NCI-H510A (cell line): ENCODE results near the gene DAO.
"Not testable (repeated sequence)": the region's sequence is repeated elsewhere in the genome, so short reads cannot be mapped to it uniquely, and the experiment has no call there.

Experiments
- DNase-seq: peaks from one replicate; lab custom pipeline; 2025; lab: John Stamatoyannopoulos, UW

The DAO gene

DNA sequence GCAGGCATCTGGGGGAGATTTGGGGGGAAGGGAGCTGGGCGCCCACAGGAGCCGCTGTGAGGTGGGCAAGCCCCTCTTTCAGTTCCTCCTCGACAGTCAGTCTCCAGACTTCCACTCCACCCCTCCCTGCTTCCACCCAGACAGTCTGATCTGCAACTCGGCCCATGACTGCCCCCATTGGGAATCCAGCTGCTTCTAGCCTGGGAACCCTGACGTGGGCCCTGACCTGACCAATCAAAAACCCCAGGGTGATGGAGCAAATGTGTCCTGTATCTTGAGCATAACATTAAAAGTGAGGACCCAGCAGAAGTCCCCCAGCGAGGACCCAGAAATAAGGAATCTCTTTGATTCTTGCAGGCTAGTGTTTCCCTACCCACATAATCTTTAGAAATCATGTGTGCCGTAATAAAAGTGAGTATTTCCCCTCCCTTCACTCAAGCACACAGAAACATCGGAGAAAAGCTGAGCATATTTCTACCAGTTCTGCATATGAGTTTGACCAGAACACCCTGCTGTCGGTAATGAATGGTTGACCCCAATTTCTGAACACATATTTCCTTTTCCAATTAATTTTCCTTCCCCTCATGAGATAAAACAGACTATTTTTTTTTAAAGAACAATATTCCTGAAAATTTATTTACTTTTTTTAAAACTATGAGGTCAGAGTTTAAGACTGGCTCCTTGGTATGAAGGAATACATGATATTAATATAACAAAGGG, 28.9 kb upstream of the DAO start:
- no peak for DNase-seq

DNA sequence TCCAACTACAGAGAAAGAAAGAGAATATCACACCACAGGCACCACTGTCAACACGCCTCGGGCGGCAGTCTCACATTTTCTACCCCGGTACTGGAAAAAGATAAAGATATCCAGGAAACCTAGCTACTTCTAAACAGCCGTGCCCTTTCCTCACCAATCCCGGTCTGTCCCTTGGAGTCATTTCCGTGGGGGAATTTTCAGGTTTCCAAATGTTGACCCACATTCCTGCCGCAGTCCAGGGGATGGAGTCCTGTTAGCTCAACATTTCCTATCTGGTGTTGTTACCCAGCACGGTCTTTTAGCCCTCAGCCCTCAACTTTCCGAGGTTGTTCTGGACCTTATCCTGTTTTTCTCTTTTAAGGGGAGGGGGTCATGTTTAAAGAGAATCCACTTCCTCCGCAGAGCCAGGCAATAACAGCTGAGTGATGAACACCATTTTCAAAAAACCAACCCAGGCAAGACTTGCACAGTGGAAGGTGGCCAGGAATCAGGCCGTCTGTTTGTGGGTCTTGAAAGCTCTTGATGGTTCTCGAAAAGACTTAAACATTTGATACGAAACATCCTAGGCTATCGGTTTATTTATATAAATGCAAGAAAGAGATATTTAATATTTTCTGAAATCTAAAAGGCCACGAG, 27.1 kb upstream of the DAO start:
- no peak for DNase-seq

DNA sequence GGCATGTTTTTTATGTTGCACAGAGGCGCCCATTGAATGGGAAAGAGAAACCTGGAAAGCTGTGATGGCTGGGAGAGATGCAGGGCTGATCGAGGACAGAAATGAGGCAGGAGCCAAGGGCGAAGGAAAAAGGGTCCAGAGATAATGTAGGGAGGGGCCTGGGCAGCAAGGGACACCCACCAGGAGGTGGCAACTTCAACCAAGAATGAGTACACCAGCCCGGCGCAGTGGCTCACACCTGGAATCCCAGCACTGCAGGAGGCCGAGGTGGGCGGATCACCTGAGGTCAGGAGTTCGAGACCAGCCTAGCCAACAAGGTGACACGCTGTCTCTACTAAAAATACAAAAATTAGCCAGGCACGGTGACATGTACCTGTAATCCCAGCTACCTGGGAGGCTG, 26.5 kb upstream of the DAO start:
- no peak for DNase-seq

DNA sequence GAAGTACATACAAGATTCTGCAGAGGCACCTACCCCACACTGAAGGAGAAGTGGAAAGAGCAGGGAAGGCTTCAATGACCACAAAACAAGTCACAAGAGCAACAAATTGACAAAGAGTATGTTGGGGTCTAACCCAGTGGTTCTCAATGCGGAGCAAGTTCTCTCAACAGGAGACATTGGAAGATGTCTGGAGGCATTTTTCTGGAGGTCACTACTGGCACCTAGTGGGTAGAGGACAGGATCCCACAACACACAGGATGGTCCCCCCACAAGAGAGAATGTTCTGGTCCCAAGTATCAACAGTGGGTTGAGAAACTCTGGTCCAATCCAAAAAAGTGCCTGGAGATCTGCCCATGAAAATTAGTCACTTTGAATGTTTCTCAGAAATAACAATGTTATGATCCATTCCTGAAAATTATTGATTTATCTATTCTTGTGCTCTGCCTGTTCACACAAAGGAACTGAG, 25.9 kb upstream of the DAO start:
- DNase-seq, result no peak

DNA sequence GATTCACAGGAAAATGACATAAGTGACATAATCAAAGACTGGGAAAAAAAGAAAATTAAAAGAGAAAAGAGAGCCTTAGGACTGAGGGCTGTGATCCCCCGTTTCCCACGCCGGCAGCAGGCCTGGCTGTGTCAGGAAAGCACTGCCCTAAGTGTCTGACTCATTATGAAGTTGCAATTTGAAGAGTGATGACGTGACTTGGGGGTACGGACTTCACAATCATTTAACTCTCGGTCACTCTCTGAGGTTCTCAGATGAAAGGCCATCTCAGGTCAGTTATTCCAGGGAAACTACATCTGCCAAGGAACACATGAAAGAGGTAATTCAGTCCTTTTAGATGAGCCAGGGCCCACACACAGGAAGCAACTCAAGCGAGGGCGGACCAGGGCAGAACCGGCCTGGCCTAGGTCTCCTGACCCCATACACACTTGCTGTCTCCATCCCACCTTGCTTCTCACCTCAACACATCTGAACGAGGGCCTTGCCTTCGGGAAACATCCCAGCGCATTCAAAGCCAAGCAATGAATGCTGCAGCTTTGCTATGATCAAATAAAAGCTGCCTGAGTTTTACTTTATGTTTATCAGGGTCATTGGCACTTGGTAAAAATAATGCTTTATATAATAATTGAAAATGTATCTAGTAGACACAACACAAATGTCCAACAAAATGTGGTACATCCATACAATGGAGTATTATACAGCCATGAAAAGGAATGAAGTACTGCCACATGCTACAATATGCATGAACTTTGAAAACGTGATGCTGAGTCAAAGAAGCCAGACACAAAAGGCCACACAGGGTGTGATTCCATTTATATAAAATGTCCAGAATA, 25.2 kb upstream of the DAO start:
- no peak for DNase-seq

DNA sequence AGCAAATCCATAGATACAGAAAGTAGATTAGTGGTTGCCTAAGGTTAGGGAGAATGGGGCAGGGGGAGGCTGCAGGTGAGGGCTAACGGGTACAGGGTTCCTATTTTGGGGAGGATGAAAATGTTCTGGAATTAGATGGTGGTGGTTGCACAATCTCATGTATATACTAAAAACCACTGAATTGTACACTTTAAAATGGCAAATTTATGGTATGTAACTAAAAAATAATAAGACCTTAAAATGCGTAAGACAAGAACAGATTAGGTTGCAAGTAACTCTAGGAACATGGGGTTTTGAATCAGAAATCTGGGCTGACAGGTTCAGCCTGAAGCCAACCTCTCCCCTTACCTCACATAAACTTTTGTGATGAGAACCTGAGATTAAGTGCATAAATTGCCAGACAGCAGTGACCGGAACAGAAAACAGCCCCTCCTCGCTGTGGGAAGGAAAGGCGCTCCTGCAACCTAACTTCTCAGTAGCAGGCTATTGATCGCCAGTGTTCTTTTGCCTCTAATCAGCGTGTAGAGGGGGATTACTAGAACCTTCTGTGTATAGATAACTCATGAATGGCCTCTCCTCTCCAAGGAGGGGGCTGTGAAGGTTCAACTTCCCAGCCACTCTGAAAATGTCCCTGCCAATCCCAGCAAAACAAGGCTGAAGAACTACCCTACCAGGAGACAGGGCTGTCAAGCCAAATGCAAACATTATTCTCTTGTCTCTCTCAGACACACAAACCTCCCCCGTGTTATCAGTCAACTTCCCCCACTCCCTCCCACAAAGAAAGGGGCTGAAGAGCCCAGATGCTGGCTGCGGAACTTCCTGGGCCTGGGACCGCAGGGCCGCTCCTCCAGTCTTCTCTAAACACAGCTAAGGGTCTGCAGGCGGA, 24.4 kb upstream of the DAO start:
- no peak for DNase-seq

DNA sequence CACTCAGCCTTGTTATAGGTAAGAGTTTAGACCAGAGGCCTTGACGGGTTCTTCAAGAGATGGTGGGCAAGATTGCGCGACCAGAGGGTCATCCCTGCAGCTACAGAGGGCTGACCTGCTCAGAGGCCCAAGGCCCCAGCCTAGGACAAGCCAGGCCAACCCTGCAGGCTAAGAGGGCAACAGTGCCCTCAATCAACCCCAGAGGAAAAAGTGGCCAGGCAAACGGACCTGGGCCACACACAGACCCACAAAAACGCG, 23.8 kb upstream of the DAO start:
- no peak for DNase-seq

DNA sequence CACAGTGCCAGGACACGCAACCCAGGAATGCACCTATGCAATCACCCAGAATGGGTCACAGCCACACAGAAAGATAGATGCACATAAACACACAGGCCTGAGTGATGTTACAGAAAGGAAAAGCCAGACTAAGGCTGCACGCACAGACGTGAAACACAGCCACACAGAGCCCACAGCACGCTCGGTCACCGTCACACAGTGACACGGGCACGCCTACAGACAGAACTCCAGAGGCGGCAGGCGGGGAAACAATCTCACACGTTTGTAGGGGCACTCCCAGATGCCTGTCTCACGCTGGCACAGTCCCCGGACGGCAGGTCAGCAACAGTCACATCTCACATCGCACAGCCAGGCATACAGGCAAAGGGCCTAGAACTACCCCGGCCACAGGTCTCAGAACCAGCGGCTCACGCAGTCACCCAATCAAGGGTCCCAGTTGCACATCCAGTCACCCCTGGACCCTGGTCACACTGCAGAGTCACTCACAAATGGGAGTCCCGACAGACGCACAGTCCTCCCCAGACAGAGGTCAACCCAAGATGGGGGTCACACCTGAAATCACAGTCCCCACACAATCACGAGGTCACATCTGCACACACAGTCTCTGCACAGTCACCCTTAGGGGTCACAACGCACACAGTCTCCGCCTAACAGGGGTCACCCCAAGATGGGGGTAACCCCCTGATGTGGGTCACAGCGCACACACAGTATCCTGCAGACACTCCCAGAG, 23.3 kb upstream of the DAO start:
- no peak for DNase-seq

DNA sequence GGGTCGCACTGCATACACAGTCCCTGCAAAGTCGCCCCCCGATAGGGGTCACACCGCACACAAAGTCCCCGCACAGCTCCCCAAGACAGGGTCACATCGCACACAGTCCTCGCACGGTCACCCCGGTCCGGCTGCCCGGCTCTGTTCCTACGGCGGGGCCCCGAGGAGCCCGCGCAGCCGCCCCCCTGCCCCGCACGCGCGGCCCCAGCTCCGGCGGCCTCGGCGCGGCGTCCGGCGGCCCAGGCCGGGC, 22.8 kb upstream of the DAO start:
- no peak for DNase-seq

DNA sequence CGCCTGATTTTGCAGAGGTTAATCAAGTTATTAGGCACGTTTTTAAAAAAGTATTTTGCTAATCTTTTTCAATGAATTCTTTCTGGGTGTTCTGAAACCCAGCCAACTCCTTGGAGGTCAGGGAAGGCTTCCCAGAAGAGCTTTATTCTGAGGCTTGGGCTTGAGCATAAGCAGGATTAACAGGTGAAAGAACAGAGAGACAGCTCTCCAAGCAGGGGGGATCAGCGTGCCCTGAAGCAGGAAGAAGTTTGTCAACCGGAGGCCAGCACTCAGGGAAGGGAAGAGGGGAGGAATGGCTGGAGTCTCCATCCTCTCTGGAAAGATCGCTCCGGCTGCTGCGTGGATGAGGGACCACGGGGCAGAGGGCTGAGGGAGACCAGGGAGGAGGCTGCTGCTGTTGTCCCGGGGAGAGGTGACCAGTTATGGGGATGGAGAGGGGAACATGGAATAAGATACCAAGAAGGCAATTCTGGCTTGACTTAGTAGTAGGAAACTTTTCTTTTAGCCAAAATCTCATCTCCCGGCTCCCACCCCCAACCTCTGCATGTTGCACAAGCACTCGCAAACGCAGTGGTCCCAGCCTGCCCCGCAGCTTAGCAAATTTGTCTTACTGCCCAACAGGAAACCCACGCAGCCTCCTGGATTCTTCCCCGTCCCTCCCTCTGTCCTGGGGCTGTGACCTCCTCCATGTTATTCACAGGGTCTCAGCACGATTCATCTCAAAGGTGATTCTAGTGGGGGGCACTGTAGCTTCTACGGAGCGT, 21.4 kb upstream of the DAO start:
- DNase-seq, result no peak

DNA sequence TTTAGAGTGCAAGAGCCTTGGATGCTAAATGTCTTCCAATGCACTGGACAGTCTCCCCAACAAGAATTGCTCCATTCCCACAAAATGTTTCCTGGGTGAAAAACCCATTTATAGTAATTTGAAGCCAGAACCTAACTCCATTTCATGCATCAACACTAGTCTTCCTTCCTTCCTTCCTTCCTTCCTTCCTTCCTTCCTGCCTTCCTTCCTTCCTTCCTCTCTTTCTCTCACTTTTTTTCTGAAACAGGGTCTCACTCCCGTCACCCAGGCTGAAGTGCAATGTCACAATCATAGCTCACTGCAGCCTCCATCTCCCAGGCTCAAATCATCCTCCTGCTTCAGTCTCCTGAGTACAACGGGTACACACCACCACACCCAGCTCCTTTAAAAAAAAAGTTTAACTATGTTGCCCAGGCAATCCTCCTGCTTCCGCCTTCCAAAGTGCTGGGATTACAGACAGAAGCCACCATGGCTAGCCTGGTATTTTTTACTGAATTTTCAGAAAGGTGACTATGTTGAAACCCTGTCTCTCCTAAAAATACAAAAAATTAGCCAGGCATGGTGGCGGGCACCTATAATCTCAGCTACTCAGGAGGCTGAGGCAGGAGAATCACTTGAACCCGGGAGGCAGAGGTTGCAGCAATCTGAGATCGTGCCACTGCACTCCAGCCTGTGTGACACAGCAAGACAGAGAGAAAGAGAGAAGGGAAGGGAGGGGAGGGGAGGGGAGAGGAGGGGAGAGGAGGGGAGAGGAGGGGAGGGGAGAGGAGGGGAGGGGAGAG, 20.6 kb upstream of the DAO start:
- DNase-seq, result not testable (repeated sequence)

DNA sequence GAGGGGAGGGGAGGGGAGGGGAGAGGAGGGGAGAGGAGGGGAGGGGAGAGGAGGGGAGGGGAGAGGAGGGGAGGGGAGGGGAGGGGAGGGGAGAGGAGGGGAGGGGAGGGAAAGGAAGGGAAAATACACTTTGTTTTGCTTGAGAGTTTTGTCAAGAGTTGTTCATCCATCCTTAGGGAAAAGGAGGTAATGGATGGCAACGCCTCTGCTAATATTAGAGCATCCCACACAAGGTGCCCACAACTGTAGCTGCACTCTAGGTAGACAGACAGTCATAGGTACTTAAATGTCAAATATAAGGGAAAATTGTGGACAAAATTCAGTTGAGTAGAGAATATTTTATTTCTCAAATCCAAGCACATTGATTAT, 20.0 kb upstream of the DAO start:
- DNase-seq, result no peak

DNA sequence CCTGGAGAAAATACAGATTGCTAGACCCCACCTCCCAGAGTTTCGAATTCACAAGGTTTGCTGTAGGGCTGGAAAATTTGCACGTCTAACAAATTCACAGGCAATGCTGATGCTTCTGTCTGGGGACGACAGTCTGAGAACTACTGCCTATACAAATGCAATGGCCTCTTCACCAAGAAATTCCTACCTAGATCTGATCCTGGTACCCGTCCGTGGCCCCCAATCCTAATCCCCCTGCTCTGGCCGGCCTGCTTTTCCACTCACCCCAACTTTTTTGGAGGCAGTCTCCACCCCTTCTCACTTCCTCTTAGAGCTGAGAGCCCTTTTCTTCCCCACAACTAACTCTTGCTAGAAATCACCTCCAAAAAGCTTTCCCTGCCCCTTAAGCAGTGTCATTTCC, 19.4 kb upstream of the DAO start:
- no peak for DNase-seq

DNA sequence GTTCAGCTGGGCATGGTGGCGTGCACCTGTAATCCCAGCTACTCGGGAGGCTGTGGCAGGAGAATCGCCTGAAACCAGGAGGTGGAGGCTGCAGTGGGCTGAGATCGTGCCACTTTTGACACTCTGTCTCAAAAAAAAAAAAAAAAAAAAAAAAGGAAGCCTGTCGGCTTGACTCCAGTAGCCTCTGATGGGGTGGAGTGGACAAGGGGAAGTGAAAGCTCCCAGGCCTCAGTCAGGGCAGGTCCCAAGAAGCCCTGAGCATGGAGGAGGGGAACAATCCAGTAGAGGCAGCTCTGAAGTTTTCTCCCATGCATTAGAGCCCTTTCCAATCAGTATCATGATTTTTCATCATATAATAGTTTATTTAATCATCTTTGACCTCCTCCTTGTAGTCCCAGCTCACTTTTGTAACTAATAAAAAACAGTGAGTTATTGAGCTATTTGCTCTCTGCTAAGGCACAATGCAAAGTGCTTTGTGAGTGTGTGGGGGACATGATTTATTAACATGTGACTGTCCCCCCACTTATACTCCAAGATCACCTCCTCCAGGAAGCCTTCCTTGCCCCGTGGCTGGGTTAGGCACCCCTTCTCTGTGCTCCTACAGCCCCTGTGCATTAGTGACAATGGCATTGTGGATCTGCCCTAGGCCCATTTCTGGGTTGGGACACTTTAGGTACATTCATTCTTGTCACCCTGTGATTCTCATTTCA, 17.9 kb upstream of the DAO start:
- DNase-seq, result no peak

DNA sequence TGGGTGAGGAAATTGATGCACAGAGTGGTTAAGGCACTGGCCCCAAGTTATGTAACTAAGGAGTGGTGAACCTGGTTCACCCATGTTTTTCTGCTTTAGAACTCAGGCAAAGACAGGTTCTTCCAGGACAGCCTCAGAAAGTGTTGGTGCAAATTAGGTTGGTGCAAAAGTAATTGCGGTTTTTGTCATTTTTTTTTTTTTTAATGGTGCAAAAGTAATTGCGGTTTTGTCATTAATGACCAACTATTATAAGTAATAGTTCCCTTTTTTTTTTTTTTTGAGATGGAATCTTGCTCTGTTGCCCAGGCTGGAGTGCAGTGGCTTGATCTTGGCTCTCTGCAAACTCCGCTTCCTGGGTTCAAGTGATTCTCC, 17.3 kb upstream of the DAO start:
- no peak for DNase-seq

DNA sequence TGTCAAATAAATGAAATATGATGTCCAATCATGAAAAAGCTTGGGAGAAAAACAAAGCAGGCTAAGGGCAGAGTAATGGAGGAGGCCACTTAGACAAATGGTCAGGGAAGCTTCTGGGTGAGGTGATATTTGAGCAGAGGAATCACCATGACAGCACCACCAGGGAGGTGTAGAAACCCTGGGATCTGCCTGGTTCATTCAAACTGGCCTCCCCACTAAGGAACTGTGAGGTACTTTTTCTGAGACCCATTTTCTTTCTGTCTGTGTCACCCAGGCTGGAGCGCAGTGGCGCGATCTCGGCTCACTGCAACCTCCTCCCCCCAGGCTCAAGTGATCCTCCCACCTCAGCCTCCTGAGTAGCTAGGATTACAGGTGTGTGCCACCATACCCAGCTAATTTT, 14.7 kb upstream of the DAO start:
- no peak for DNase-seq

DNA sequence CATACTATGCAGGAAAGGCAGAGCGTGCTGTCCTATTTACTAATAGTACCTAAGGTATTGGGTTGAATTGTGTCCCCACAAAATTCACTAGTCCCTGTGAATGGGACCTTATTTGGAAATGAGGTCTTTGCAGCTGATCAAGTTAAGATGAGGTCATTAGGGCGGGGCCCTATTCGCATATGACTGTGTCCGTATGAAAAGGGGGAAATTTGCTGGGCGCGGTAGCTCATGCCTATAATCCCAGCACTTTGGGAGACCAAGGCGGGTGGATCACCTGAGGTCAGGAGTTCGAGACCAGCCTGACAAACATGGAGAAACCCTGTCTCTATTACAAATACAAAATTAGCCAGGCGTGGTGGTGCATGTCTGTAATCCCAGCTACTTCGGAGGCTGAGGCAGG, 13.8 kb upstream of the DAO start:
- DNase-seq, result not testable (repeated sequence)

DNA sequence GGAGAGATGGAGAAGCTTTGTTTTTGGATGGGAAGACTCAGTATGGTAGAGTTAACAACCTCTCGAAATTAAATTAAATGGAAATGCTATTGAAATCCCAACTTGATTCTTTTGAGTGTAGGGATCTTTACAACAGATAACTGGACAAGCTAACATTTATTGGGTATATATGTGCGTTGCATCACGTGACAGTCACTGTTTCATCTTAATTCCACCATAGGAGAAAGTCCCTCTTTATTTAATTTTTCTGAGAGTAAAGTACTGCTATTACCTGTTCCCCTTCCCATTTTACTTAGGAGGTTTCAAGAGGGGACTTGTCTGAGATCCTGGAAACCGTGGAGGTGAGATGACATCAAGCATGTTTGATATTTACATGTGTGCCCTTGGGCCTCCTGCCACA, 11.1 kb upstream of the DAO start:
- DNase-seq, result no peak

DNA sequence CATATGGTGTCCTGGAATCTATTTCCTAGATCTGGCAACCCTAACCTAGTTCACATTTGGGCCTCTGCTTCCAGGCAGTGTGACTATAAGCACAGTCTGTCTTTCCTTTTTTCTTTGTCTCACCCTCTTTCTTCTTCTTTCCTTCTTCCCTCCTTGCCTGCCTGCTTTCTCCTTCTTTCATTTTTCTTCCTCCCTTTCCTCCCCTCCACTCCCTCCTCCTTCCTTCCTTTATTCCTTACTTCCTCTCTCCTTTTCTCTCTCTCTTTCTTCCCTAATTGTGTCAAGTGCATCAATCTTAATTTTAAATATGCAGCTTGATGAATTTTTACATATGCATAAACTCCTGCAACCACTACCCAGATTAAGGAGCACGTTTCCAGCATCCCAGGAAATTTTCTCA, 4.6 kb upstream of the DAO start:
- no peak for DNase-seq
